Activated T-cell treated with anti-CD3 and anti-CD28 coated beads, Interleukin-2, amount 50 U/mL, for 4 hours (primary cell): Measurements from ENCODE around the gene USP36. TPM values are rescaled to one million over a fixed set of nuclear protein-coding genes. Genes with fewer than 3 reads are reported as not detected.
A peak's percentile ranks its signal among the peaks of the same experiment; 100 is the strongest.
"Not testable (repeated sequence)": the region's sequence is repeated elsewhere in the genome, so short reads cannot be mapped to it uniquely, and the experiment has no call there.

Experiments used
- ATAC-seq, 2 donors: fragments of 200-7000 bp; cut with Tn5 transposase; one replicate each; pipeline ENCODE4 v1.10.0; 2021
- DNase-seq: peaks from one replicate; pipeline ENCODE4 v3.0.0-alpha.2; 2020
- H3K27me3 Mint-ChIP-seq: one replicate; pipeline ENCODE4 v1.8.0; 2021; ENCODE audit warnings: low read depth, mixed read lengths
- H3K36me3 Mint-ChIP-seq: one replicate; pipeline ENCODE4 v1.8.0; 2022; ENCODE audit warnings: mixed read lengths; ENCODE audit not compliant: insufficient read depth
- H3K4me1 Mint-ChIP-seq: one replicate; pipeline ENCODE4 v1.8.0; 2021; ENCODE audit warnings: low read depth, mixed read lengths
- H3K4me3 Mint-ChIP-seq: one replicate; pipeline ENCODE4 v1.8.0; 2021; ENCODE audit warnings: mild to moderate bottlenecking, moderate library complexity, mixed read lengths
- H3K9me3 Mint-ChIP-seq: one replicate; pipeline ENCODE4 v1.8.0; 2021; ENCODE audit warnings: mixed read lengths
- total RNA-seq, 3 donors: library from RNA; stranded (reverse); gene quantifications; one replicate each; pipeline ENCODE4 v1.2.1, GENCODE V29; 2021

Gene USP36
- total RNA-seq, 3 donors from 2014 or later: 157 to 179 (median 170) TPM

GRCh38 chr17:78878261-78878660, 37.6 kb upstream of the USP36 start:
- no peak overlapping the region for H3K4me3 Mint-ChIP-seq
- no peaks in the 10 kb centered on the region for H3K36me3 Mint-ChIP-seq
- ATAC-seq (no peak), DNase-seq (no peak)
- peaks cover 8% of the 10 kb centered on the region for H3K27me3 Mint-ChIP-seq
- H3K9me3 Mint-ChIP-seq: no peaks in the 10 kb centered on the region
- H3K4me1 Mint-ChIP-seq: peaks cover 19% of the 10 kb centered on the region

GRCh38 chr17:78876954-78877517, 36.4 kb upstream of the USP36 start:
- H3K36me3 Mint-ChIP-seq, H3K9me3 Mint-ChIP-seq, H3K27me3 Mint-ChIP-seq, ATAC-seq, DNase-seq, H3K4me3 Mint-ChIP-seq: not testable (repeated sequence)
- H3K4me1 Mint-ChIP-seq: peaks cover 14% of the 10 kb centered on the region

- no peak for DNase-seq
- H3K9me3 Mint-ChIP-seq: no peaks in the 10 kb centered on the region
- no peak overlapping the region for H3K4me3 Mint-ChIP-seq
- H3K4me1 Mint-ChIP-seq: peaks cover 14% of the 10 kb centered on the region
- no peaks in the 10 kb centered on the region for H3K36me3 Mint-ChIP-seq
- ATAC-seq: no peak
- H3K27me3 Mint-ChIP-seq: peaks cover 6% of the 10 kb centered on the region
Observed at GRCh38 chr17:78876094-78876597, 35.5 kb upstream of the USP36 start.

GRCh38 chr17:78875363-78876093, 34.9 kb upstream of the USP36 start:
- no peak for ATAC-seq
- Mint-ChIP-seq H3K9me3 (no peaks in the 10 kb centered on the region), H3K27me3 (peaks cover 6% of the 10 kb centered on the region), H3K36me3 (no peaks in the 10 kb centered on the region), H3K4me1 (peaks cover 14% of the 10 kb centered on the region), H3K4me3 (no peak overlapping the region)
- DNase-seq: no peak

GRCh38 chr17:78873519-78874340, 33.1 kb upstream of the USP36 start:
- no peaks in the 10 kb centered on the region for H3K9me3 Mint-ChIP-seq
- peaks cover 4% of the 10 kb centered on the region for H3K27me3 Mint-ChIP-seq
- DNase-seq (no peak), ATAC-seq (no peak)
- H3K4me3 Mint-ChIP-seq: no peak overlapping the region
- no peaks in the 10 kb centered on the region for H3K36me3 Mint-ChIP-seq
- H3K4me1 Mint-ChIP-seq: peaks cover under 1% of the 10 kb centered on the region

- DNase-seq: no peak
- ATAC-seq: no peak
- H3K9me3 Mint-ChIP-seq: no peaks in the 10 kb centered on the region
- peaks cover 7% of the 10 kb centered on the region for H3K27me3 Mint-ChIP-seq
- no peaks in the 10 kb centered on the region for H3K4me1 Mint-ChIP-seq
- no peak overlapping the region for H3K4me3 Mint-ChIP-seq
- H3K36me3 Mint-ChIP-seq: no peaks in the 10 kb centered on the region
Observed at GRCh38 chr17:78872486-78872885, 31.9 kb upstream of the USP36 start.

- Mint-ChIP-seq H3K36me3 (no peaks in the 10 kb centered on the region), H3K4me3 (no peak overlapping the region), H3K9me3 (no peaks in the 10 kb centered on the region), H3K27me3 (peaks cover 3% of the 10 kb centered on the region), H3K4me1 (no peaks in the 10 kb centered on the region)
- ATAC-seq: no peak
- no peak for DNase-seq
Observed at GRCh38 chr17:78870621-78871020, 30.0 kb upstream of the USP36 start.

GRCh38 chr17:78868391-78868790, 27.8 kb upstream of the USP36 start:
- H3K27me3 Mint-ChIP-seq: peaks cover 7% of the 10 kb centered on the region
- no peak overlapping the region for H3K4me3 Mint-ChIP-seq
- DNase-seq: no peak
- no peak for ATAC-seq
- no peaks in the 10 kb centered on the region for H3K36me3 Mint-ChIP-seq
- H3K4me1 Mint-ChIP-seq: no peaks in the 10 kb centered on the region
- H3K9me3 Mint-ChIP-seq: no peaks in the 10 kb centered on the region

GRCh38 chr17:78867046-78867445, 26.4 kb upstream of the USP36 start:
- H3K27me3 Mint-ChIP-seq, H3K4me3 Mint-ChIP-seq, ATAC-seq, H3K4me1 Mint-ChIP-seq, DNase-seq, H3K9me3 Mint-ChIP-seq, H3K36me3 Mint-ChIP-seq: not testable (repeated sequence)

- DNase-seq: peak; percentile 60
- H3K36me3 Mint-ChIP-seq: no peaks in the 10 kb centered on the region
Observed at GRCh38 chr17:78865682-78866390, 25.2 kb upstream of the USP36 start.

GRCh38 chr17:78864117-78864516, 23.5 kb upstream of the USP36 start:
- Mint-ChIP-seq H3K27me3 (peaks cover 7% of the 10 kb centered on the region), H3K9me3 (no peaks in the 10 kb centered on the region), H3K36me3 (no peaks in the 10 kb centered on the region), H3K4me1 (no peaks in the 10 kb centered on the region), H3K4me3 (no peak overlapping the region)
- no peak for DNase-seq
- no peak for ATAC-seq

More at GRCh38 chr17:78865682-78866390, 25.2 kb upstream of the USP36 start:
- no peaks in the 10 kb centered on the region for H3K4me1 Mint-ChIP-seq
- H3K4me3 Mint-ChIP-seq: no peak overlapping the region
- H3K27me3 Mint-ChIP-seq: peaks cover 7% of the 10 kb centered on the region
- ATAC-seq: peak; percentile 56 to 65
- no peaks in the 10 kb centered on the region for H3K9me3 Mint-ChIP-seq

- Mint-ChIP-seq H3K9me3 (no peaks in the 10 kb centered on the region), H3K36me3 (no peaks in the 10 kb centered on the region), H3K4me1 (no peaks in the 10 kb centered on the region), H3K4me3 (no peak overlapping the region), H3K27me3 (peaks cover 4% of the 10 kb centered on the region)
- no peak for DNase-seq
- no peak for ATAC-seq
Observed at GRCh38 chr17:78862073-78863023, 21.7 kb upstream of the USP36 start.

- ATAC-seq: no peak
- no peaks in the 10 kb centered on the region for H3K36me3 Mint-ChIP-seq
- no peaks in the 10 kb centered on the region for H3K9me3 Mint-ChIP-seq
- peaks cover 4% of the 10 kb centered on the region for H3K27me3 Mint-ChIP-seq
- no peak for DNase-seq
- no peak overlapping the region for H3K4me3 Mint-ChIP-seq
- H3K4me1 Mint-ChIP-seq: no peaks in the 10 kb centered on the region
Observed at GRCh38 chr17:78861229-78861628, 20.6 kb upstream of the USP36 start.
